RWPE2 (cell line): ENCODE data around the gene C1QTNF9.
A peak's percentile ranks its signal among the peaks of the same experiment; 100 is the strongest.
"Not testable (repeated sequence)": the region's sequence is repeated elsewhere in the genome, so short reads cannot be mapped to it uniquely, and the experiment has no call there.

Experiments
- ATAC-seq: fragments of 200-7000 bp; cut with Tn5 transposase; 3 replicates; pipeline ENCODE4 v1.9.1; 2021; ENCODE audit warnings: low read depth
- DNase-seq: peaks from one replicate; pipeline ENCODE4 v3.0.0-alpha.2; 2020; ENCODE audit warnings: low spot score
- H3K27ac ChIP-seq: fragments of 450-650 bp; 2 replicates; pipeline ENCODE4 v1.5.1; 2017; ENCODE audit warnings: mild to moderate bottlenecking; ENCODE audit not compliant: poor library complexity, severe bottlenecking
- H3K27me3 ChIP-seq: fragments of 250-450 bp; sonication (Bioruptor Pico); 2 replicates; pipeline ENCODE4 v1.5.1; 2021; ENCODE audit warnings: mild to moderate bottlenecking, moderate library complexity; ENCODE audit not compliant: insufficient read depth, poor library complexity, severe bottlenecking
- H3K36me3 ChIP-seq: fragments of 250-450 bp; sonication (Bioruptor Pico); 2 replicates; pipeline ENCODE4 v1.5.1; 2020; ENCODE audit warnings: low read depth, mild to moderate bottlenecking, moderate library complexity
- H3K4me1 ChIP-seq: fragments of 250-450 bp; sonication (Bioruptor Pico); 2 replicates; pipeline ENCODE4 v1.5.1; 2021; ENCODE audit warnings: mild to moderate bottlenecking, moderate library complexity; ENCODE audit not compliant: insufficient read depth, poor library complexity, severe bottlenecking
- H3K4me3 ChIP-seq: fragments of 250-450 bp; sonication (Bioruptor Pico); 2 replicates; pipeline ENCODE4 v1.5.1; 2021; ENCODE audit warnings: mild to moderate bottlenecking, moderate library complexity; ENCODE audit not compliant: severe bottlenecking
- H3K9me3 ChIP-seq: fragments of 250-450 bp; sonication (Bioruptor Pico); 2 replicates; pipeline ENCODE4 v1.5.1; 2021; ENCODE audit warnings: mild to moderate bottlenecking, moderate library complexity; ENCODE audit not compliant: severe bottlenecking
- TF ChIP-seq, protein P1 (sequence below): fragments of 450-650 bp; IDR thresholded peaks from one replicate; pipeline ENCODE4 v1.5.1; 2017; ENCODE audit warnings: mild to moderate bottlenecking, moderate library complexity; ENCODE audit not compliant: poor library complexity, severe bottlenecking

Gene C1QTNF9

DNA sequence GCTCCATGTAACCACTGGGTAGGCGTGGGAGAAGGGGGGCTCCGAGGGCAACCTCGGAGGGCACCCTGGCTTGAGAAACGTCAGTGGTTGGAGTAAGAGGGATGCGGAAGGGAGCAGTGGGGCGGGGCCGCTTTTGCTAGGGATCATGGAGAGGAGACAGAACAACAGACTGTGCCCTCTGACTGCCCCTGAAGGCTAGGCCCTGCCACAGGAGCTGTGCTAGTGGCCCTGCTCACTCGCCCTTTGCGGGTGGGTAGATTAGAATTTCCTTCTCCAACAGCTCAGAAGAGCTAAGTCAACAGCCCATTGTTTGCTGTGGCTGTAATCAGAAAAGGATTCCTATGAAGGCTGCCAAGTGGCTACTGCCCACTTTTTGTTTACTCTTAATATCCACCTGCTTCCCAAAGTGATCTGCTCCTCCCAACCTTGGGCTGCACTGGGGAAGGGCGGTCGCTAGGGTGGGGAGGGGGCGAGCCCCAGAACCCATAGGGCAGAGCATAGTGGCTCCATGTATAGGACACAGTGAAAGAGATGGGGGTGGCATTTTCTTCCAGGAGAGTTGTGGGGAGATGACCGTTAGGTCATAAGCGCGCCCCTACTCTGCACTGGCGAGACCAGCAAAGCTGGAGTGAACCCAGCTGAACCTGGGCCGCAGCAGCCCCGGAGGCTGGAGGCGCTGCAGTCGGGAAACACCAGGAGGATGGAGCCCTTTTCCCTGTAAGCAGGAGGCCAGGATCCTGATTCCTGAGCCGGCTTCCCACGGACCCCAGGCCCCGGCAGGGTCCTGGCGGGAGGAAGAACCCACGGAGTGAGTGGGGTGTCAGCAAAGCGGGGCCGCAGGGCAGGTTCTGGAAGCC lies 1.9 kb upstream of the C1QTNF9 start:
- TF ChIP-seq, protein P1, sequence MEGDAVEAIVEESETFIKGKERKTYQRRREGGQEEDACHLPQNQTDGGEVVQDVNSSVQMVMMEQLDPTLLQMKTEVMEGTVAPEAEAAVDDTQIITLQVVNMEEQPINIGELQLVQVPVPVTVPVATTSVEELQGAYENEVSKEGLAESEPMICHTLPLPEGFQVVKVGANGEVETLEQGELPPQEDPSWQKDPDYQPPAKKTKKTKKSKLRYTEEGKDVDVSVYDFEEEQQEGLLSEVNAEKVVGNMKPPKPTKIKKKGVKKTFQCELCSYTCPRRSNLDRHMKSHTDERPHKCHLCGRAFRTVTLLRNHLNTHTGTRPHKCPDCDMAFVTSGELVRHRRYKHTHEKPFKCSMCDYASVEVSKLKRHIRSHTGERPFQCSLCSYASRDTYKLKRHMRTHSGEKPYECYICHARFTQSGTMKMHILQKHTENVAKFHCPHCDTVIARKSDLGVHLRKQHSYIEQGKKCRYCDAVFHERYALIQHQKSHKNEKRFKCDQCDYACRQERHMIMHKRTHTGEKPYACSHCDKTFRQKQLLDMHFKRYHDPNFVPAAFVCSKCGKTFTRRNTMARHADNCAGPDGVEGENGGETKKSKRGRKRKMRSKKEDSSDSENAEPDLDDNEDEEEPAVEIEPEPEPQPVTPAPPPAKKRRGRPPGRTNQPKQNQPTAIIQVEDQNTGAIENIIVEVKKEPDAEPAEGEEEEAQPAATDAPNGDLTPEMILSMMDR = no peak
- no peak for ATAC-seq
- Histone ChIP-seq H3K9me3 (no peaks in the 10 kb centered on the region), H3K27me3 (no peaks in the 10 kb centered on the region), H3K4me1 (no peaks in the 10 kb centered on the region), H3K36me3 (no peaks in the 10 kb centered on the region), H3K4me3 (no peak overlapping the region), H3K27ac (no peak overlapping the region)
- DNase-seq = no peak

DNA sequence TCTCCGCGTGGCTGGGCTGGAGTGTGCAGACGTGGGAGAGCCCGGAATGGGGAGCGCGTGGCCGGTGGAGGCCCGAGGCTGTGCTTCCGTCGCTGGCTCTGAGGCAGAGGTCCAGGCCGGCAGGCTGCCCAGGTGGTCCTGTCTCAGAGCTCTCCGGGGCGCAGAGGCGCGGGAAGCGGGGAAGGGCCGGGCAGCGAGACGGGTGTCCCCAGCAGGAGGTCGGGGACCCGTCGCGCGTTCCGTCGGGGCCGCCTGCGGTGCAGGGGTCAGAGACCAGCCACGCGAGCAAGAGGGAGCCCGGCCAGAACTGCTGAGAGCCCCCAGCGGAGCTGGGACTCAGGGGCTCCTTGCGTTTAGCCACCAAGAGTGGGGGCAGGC lies 1.3 kb upstream of the C1QTNF9 start:
- no peaks in the 10 kb centered on the region for H3K36me3 ChIP-seq
- H3K4me1 ChIP-seq = no peaks in the 10 kb centered on the region
- no peak for ATAC-seq
- no peak overlapping the region for H3K4me3 ChIP-seq
- H3K9me3 ChIP-seq = no peaks in the 10 kb centered on the region
- no peak overlapping the region for H3K27ac ChIP-seq
- H3K27me3 ChIP-seq = no peaks in the 10 kb centered on the region
- DNase-seq = no peak
- TF ChIP-seq, protein P1 = no peak

DNA sequence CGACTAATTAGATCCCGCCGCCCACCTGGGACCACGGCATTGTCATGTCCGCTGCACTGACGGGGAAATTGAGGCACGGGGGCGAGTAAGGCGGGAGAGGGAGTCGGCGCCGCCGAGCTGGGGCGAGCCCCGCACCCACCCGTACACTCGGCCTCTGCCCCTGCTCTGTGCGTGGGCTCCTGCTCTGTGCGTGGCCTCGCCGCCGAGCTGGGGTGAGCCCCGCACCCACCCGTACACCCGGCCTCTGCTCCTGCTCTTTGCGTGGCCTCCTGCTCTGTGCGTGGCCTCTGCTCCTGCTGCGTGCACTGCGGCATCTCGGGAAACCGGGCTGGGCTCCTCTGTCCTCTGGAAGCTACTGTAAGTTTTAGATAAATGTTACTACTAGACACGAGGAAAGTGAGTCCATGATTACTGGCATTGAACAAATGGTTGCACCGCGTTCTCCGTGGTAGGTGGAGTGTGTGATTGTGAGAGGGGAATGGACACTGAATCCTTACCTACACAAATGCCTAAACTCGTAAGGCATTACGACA lies 826 bp upstream of the C1QTNF9 start:
- Histone ChIP-seq H3K4me1 (no peaks in the 10 kb centered on the region), H3K9me3 (no peaks in the 10 kb centered on the region), H3K36me3 (no peaks in the 10 kb centered on the region), H3K4me3 (no peak overlapping the region), H3K27me3 (no peaks in the 10 kb centered on the region), H3K27ac (no peak overlapping the region)
- no peak for DNase-seq
- ATAC-seq = no peak
- TF ChIP-seq, protein P1 = no peak

GRCh38 chr13:24313439-24313838 lies 4.1 kb downstream of the C1QTNF9 start:
- H3K36me3 ChIP-seq = no peaks in the 10 kb centered on the region
- no peak overlapping the region for H3K4me3 ChIP-seq
- DNase-seq = no peak
- H3K9me3 ChIP-seq = no peaks in the 10 kb centered on the region
- H3K4me1 ChIP-seq = no peaks in the 10 kb centered on the region
- no peak overlapping the region for H3K27ac ChIP-seq
- ATAC-seq = no peak
- no peaks in the 10 kb centered on the region for H3K27me3 ChIP-seq
- TF ChIP-seq, protein P1 = peak; percentile 24

GRCh38 chr13:24317835-24318234 lies 8.5 kb downstream of the C1QTNF9 start:
- H3K27me3 ChIP-seq, H3K36me3 ChIP-seq, H3K27ac ChIP-seq, DNase-seq, H3K4me1 ChIP-seq, H3K9me3 ChIP-seq, H3K4me3 ChIP-seq, ATAC-seq: not testable (repeated sequence)

- H3K4me3 ChIP-seq, H3K27ac ChIP-seq, H3K27me3 ChIP-seq, H3K4me1 ChIP-seq, H3K9me3 ChIP-seq, ATAC-seq, DNase-seq, H3K36me3 ChIP-seq: not testable (repeated sequence)
Measured at GRCh38 chr13:24318878-24319277, 9.5 kb downstream of the C1QTNF9 start.

DNA sequence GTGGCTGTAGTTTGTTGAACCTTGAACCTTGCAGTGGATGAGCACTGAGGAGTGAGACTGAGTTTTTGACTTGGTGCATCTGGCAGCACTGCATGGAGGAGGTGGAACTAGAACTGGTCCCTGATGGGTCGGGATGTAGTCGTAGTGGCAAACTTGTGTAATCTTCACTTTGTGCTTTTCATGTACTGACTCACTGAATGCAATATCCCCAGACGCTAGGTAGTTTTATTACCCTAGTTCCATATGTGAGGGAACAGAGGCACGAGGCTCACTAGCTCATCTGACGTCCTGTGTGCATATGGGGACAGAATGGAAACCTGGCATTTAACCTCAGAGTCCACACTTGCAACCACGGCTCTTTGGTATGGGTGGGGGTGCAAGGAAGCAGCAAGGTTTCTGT lies 10.3 kb downstream of the C1QTNF9 start:
- not testable (repeated sequence) for H3K4me3 ChIP-seq, DNase-seq, ATAC-seq, H3K36me3 ChIP-seq, H3K27ac ChIP-seq, H3K9me3 ChIP-seq, H3K4me1 ChIP-seq, H3K27me3 ChIP-seq

- H3K4me3 ChIP-seq, H3K4me1 ChIP-seq, H3K27me3 ChIP-seq, H3K36me3 ChIP-seq, DNase-seq, ATAC-seq, H3K9me3 ChIP-seq, H3K27ac ChIP-seq: not testable (repeated sequence)
Measured at GRCh38 chr13:24321416-24321815, 12.0 kb downstream of the C1QTNF9 start.
